Loucy (cell line): Measurements from ENCODE around the gene PPM1N.

Source experiments
- H2AFZ ChIP-seq: fragments of 200-600 bp; sonication (generic); 2 replicates; pipeline ENCODE4 v1.6.0; 2016; ENCODE audit warnings: antibody characterized with exemption, mild to moderate bottlenecking, low read length, moderate library complexity
- H3F3A ChIP-seq: fragments of 200-600 bp; 2 replicates; pipeline ENCODE4 v1.6.0; 2016; ENCODE audit warnings: antibody characterized with exemption, low read depth, mild to moderate bottlenecking
- H3K27me3 ChIP-seq: fragments of 200-600 bp; sonication (generic); 2 replicates; pipeline ENCODE4 v1.6.1; 2014; ENCODE audit warnings: low read length, mild to moderate bottlenecking; ENCODE audit not compliant: insufficient read depth, poor library complexity, severe bottlenecking
- H3K36me3 ChIP-seq: fragments of 200-600 bp; sonication (generic); 2 replicates; pipeline ENCODE4 v1.6.1; 2016; ENCODE audit warnings: low read length; ENCODE audit not compliant: insufficient read depth
- H3K4me1 ChIP-seq: fragments of 200-600 bp; sonication (generic); 2 replicates; pipeline ENCODE4 v1.5.1; 2014; ENCODE audit warnings: low read length, mild to moderate bottlenecking; ENCODE audit not compliant: insufficient read depth, poor library complexity, severe bottlenecking
- H3K4me2 ChIP-seq: fragments of 200-600 bp; sonication (generic); 2 replicates; pipeline ENCODE4 v1.6.0; 2014; ENCODE audit warnings: antibody characterized with exemption, low read length, low read depth, mild to moderate bottlenecking; ENCODE audit not compliant: poor library complexity, severe bottlenecking
- H3K4me3 ChIP-seq: fragments of 200-600 bp; sonication (generic); 2 replicates; pipeline ENCODE4 v1.5.1; 2014; ENCODE audit warnings: low read length, mild to moderate bottlenecking, mixed read lengths; ENCODE audit not compliant: poor library complexity, severe bottlenecking
- H3K79me2 ChIP-seq: fragments of 200-600 bp; sonication (generic); 2 replicates; pipeline ENCODE4 v1.6.1; 2014; ENCODE audit warnings: low read length; ENCODE audit not compliant: insufficient read depth
- H3K9ac ChIP-seq: fragments of 200-600 bp; sonication (generic); 2 replicates; pipeline ENCODE4 v1.6.0; 2014; ENCODE audit warnings: mild to moderate bottlenecking, low read depth, low read length, moderate library complexity; ENCODE audit not compliant: poor library complexity, severe bottlenecking
- H3K9me2 ChIP-seq: fragments of 200-600 bp; sonication (generic); replicated peaks from 2 replicates; pipeline ENCODE4 v1.6.1; 2016; ENCODE audit warnings: low read depth, low read length, mixed read lengths
- H3K9me3 ChIP-seq: fragments of 200-600 bp; sonication (generic); 2 replicates; pipeline ENCODE4 v1.6.1; 2014; ENCODE audit warnings: mild to moderate bottlenecking, antibody characterized with exemption, low read length, low read depth; ENCODE audit not compliant: insufficient read depth
- H4K20me1 ChIP-seq: fragments of 200-600 bp; sonication (generic); 2 replicates; pipeline ENCODE4 v1.6.0; 2014; ENCODE audit warnings: antibody characterized with exemption, low read length, mild to moderate bottlenecking; ENCODE audit not compliant: insufficient read depth, poor library complexity, severe bottlenecking
- EZH2phosphoT487 ChIP-seq: fragments of 200-600 bp; IDR thresholded peaks from 2 replicates; pipeline ENCODE4 v1.6.1; 2018; ENCODE audit warnings: antibody characterized with exemption, mild to moderate bottlenecking, moderate library complexity, borderline replicate concordance
- TF ChIP-seq, protein P1 (sequence below): fragments of 200-600 bp; sonication (generic); conservative IDR thresholded peaks from 2 replicates; pipeline ENCODE4 v1.5.1; 2014; ENCODE audit warnings: mild to moderate bottlenecking, antibody characterized with exemption, low read length

PPM1N gene

DNA sequence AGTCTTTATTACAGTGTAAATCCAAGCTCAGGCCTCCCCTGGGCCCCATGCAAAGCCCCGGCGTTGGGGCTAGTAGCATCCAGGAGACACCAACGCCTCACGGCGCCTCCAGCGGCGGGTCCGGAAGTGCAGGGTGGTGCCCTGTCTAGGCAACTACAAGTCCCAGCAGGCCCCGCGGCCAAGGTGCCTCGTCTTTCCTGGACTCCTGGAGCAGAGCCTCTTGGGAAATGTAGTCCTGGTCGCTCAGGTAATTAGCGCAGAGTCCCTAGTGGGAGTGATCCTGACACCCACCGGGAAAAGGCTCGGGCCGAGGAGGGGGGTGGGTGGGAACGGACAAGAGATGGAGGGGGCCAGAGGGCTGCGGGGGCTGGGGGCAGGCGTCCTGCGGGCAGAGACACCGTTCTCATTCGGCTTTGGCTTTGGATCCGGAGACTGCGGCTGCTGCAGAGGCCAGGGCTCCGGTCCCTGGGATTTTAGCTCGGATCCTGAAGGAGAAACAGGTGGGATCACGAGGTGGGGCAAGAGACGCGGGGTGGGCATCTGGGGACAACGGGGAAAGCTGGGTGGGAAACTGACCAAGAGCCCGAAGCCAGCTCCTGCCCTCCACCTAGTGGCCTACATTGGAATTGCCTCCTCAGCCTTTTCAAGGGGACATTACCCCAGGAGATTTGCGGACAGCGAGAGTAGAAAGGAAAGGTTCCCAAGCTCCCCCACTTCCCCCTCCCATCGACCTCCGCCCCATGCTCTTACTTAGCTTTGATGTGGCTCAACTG is 12.8 kb upstream of the PPM1N start:
- no peaks in the 10 kb centered on the region for H3K79me2 ChIP-seq
- H3K27me3 ChIP-seq, result no peaks in the 10 kb centered on the region
- peak overlapping the region; percentile 85 for H2AFZ ChIP-seq
- H3K4me3 ChIP-seq, result peak overlapping the region; percentile 74
- H3K4me2 ChIP-seq, result peak overlapping the region; percentile 68
- H4K20me1 ChIP-seq, result no peaks in the 10 kb centered on the region
- TF ChIP-seq, protein P1, sequence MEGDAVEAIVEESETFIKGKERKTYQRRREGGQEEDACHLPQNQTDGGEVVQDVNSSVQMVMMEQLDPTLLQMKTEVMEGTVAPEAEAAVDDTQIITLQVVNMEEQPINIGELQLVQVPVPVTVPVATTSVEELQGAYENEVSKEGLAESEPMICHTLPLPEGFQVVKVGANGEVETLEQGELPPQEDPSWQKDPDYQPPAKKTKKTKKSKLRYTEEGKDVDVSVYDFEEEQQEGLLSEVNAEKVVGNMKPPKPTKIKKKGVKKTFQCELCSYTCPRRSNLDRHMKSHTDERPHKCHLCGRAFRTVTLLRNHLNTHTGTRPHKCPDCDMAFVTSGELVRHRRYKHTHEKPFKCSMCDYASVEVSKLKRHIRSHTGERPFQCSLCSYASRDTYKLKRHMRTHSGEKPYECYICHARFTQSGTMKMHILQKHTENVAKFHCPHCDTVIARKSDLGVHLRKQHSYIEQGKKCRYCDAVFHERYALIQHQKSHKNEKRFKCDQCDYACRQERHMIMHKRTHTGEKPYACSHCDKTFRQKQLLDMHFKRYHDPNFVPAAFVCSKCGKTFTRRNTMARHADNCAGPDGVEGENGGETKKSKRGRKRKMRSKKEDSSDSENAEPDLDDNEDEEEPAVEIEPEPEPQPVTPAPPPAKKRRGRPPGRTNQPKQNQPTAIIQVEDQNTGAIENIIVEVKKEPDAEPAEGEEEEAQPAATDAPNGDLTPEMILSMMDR, result peak; percentile 68
- TF ChIP-seq EZH2phosphoT487, result no peak
- no peaks in the 10 kb centered on the region for H3K36me3 ChIP-seq
- H3F3A ChIP-seq, result no peaks in the 10 kb centered on the region
- peaks cover 5% of the 10 kb centered on the region for H3K4me1 ChIP-seq
- H3K9me3 ChIP-seq, result no peaks in the 10 kb centered on the region
- no peaks in the 10 kb centered on the region for H3K9me2 ChIP-seq
- peak overlapping the region; percentile 52 for H3K9ac ChIP-seq

DNA sequence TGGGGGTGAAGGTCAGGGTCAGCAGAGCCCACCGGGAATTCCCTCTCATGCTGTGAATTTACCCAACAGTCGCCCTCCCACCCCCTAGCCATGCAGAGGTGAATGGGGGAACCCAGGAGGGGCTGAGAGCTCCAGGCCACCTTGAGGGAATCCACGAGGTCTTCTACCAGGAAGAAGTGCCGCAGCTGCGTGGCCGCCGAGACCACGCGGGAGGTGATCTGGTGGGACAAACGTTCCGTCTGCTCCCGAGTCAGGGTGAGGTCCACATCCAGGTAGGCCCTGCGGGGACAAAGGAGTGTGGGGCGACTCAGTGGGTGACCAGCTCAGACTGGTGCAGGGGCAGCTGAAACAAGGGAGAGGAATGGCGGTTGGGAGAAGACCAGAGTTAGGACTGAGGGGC is 9.5 kb upstream of the PPM1N start:
- Histone ChIP-seq H3K79me2 (no peaks in the 10 kb centered on the region), H3K27me3 (no peaks in the 10 kb centered on the region)

DNA sequence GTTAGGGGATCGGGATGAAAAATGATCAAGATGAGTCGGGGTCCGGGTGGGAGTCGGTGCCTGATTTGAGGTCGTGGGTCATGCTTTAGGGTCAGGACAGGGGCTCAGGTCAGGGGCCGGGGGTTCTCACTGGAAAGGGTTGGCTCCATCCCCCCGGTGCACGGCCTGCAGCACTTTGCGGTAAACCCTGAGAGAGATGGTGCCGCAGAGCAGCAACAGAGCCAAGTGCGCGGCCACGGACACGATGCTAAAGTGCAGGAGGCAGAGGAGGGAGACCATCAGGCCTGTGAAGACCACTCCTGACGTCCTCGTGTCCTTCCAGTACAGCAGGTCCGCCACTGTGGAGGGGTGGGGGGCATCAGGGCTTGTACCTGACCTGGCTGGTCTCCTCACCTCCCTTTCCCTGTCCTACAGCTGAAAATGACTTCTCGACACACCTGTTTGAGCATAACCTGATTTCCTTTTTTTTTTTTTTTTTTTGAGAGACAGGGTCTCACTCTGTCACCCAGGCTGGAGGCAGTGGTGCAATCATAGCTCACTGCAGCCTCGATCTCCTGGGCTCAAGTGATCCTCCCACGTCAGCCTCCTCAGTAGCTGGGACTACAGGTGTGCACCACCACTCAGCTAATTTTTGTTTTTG is 8.9 kb upstream of the PPM1N start:
- Histone ChIP-seq H3K4me1 (peaks cover 5% of the 10 kb centered on the region), H3K9me2 (no peaks in the 10 kb centered on the region), H4K20me1 (no peaks in the 10 kb centered on the region)

More for the DNA sequence above, 9.5 kb upstream of the PPM1N start:
- Histone ChIP-seq H3K4me3 (no peak overlapping the region), H3K9ac (no peak overlapping the region), H4K20me1 (no peaks in the 10 kb centered on the region), H3K9me2 (no peaks in the 10 kb centered on the region), H3F3A (no peaks in the 10 kb centered on the region), H3K4me2 (no peak overlapping the region), H2AFZ (no peak overlapping the region), H3K9me3 (no peaks in the 10 kb centered on the region), H3K4me1 (peaks cover 5% of the 10 kb centered on the region), H3K36me3 (no peaks in the 10 kb centered on the region)
- TF ChIP-seq, protein P1, result no peak

More for the DNA sequence above, 8.9 kb upstream of the PPM1N start:
- Histone ChIP-seq H3K9ac (no peak overlapping the region), H3K4me3 (no peak overlapping the region), H3K9me3 (no peaks in the 10 kb centered on the region), H3K4me2 (no peak overlapping the region), H3K27me3 (no peaks in the 10 kb centered on the region), H3F3A (no peaks in the 10 kb centered on the region), H2AFZ (no peak overlapping the region), H3K79me2 (no peaks in the 10 kb centered on the region), H3K36me3 (no peaks in the 10 kb centered on the region)
- TF ChIP-seq, protein P1, result no peak
- no peak for TF ChIP-seq EZH2phosphoT487
